HG02852 (cell line): ENCODE results near the gene PPIB.
"Not testable (repeated sequence)": the region's sequence is repeated elsewhere in the genome, so short reads cannot be mapped to it uniquely, and the experiment has no call there.

Source experiments
- ATAC-seq: cut with Tn5 transposase; IDR thresholded peaks from one replicate; pipeline ENCODE4 v1.9.1; 2021; ENCODE audit warnings: mild to moderate bottlenecking, moderate library complexity; ENCODE audit not compliant: unreplicated experiment

The PPIB gene

DNA sequence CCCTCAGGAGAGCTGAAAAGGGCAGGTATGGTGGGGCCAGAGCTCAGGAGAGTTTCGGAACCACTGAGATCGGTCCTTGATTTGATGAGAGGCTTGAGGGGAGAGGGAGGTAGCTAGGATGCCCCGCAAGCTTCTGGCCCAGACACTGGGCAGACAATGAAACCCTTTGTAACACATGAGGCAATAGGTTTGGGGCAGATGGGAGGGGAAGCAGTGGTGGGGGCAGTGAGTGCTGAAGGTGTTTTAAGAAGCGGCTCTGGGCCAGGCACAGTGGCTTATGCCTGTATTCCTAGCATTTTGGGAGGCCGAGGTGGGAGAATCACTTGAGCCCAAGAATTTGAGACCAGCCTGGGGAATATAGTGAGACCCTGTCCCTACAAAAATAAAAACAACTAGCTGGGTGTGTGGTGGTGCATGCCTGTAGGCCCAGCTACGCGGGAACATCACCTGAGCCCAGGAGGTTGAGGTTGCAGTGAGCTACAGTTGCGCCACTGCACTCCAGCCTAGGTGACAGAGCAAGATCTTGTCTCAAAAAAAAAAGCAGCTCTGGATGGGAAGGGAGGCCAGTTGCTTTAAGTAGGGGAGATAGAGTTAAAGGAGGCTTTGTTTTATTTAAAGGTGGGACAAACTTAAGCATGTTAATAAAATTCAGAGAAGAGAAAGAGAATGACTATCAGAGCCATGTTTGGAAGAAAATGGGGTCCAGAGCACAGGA lies 20.9 kb downstream of the PPIB start:
- ATAC-seq: no peak

DNA sequence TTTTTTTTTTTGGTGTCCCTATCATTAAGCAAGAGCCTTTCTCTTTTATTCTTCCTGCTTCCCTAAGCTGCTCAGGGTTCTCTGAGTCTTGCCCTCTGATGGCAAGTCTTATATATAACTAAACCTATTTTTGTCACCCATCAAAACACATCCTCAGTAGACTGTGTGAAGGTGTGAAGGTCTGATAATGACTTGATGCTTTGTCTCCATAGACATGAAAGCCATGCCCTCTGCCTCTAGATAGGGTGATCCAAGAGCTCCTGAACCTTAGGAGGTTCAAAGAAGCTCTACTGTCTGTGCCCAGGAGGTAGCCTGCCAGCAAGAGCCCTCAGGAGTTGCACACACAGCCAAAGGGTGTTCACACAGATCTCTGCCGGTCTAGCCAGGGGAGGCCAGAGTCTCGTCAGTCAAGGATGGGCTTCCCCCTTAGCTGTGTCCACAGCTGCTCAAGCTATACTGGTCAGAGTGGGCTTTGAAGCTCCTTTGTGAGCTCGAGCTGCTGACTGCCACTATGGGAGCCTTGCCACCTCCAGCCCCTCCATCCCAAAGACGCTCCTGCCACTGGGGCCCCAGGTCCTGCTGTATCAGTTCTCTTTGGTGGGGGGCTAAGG lies 24.4 kb downstream of the PPIB start:
- no peak for ATAC-seq

GRCh38 chr15:64137226-64137833 lies 25.5 kb downstream of the PPIB start:
- ATAC-seq: no peak

DNA sequence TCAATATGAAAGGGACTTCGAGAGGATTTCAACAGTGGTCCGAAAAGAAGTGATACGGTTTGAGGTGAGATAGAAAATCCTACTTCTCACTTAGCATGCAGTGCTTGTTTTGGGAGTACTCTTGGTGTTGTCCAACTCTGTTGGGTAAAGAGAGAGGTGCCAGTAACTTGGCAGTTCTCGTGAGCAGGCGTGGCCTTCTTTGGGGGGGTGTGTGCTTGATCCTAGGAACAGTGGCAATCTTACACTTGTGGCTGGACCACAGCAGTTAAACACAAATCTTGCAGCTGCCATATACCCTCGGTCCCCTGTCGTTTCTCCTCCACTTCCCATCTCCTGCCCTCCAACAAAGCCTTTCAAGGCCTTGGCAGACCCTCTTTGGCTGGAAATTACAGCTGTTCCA lies 26.5 kb downstream of the PPIB start:
- ATAC-seq: no peak

GRCh38 chr15:64134345-64134829 lies 28.4 kb downstream of the PPIB start:
- no peak for ATAC-seq

GRCh38 chr15:64133623-64134344 lies 29.0 kb downstream of the PPIB start:
- ATAC-seq: no peak

DNA sequence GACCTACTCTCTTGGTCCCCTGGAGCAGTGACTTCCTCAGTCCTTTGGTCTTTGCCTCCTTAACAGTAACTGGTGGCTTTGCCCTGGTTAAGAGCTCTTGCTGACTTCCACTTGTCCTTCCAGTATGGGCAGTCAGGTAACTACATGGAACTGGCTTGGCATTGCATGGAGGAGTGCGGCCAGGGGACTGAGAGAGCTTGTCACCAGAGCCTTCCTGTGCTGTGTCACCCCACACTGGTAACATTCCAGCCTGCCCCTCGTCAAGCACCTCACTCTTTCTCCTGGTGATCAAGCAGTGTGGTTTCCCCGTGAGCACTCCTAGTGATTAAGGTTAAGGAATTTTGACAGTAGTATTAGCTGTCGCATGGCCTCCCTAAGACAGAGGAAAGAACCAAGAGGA lies 30.6 kb downstream of the PPIB start:
- ATAC-seq: no peak

GRCh38 chr15:64131547-64131946 lies 31.3 kb downstream of the PPIB start:
- no peak for ATAC-seq

GRCh38 chr15:64130159-64130558 lies 32.7 kb downstream of the PPIB start:
- no peak for ATAC-seq

- no peak for ATAC-seq
Observed at GRCh38 chr15:64127521-64128270, 35.1 kb downstream of the PPIB start.

GRCh38 chr15:64125978-64126377 lies 36.8 kb downstream of the PPIB start:
- no peak for ATAC-seq

DNA sequence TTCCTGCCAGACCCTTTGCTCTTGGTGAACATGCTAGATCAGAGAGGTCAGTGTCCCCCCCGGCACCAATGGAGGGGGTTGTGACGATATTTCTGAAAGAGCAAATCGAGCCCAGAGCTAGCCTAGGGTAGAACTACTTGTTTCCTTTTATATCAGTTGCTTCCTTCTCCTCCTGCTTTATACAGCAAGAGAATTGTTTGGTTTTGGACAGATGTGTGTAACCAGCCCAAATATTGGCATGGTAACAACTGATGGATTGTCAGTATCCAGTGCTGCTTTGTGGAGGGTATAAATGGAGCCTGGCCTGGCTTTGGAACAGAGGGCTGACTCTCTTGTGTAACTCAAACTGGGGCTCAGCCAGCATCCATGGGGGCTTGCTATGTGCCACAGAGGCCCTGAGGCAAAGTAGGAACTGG lies 39.9 kb downstream of the PPIB start:
- ATAC-seq: no peak

DNA sequence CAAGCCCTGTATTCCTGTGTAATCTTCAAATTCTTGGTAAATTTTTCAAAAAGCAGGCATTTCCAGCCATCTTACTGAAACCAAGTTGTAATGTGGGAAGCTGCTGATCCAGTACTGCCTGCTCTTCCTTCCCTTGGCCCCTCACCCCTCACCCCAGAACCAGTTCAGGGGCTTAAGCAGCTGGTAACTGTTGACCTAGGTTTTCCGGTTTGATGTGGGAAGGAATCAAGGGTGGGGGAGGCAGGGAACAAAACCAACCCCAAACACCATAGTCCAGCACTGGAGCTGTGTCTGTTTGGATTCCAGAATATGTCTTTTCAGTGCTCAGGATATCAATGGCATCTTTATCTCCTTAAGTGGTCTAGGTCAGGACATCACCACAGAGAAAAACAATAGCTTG lies 40.4 kb downstream of the PPIB start:
- ATAC-seq: no peak

GRCh38 chr15:64121614-64122013 lies 41.2 kb downstream of the PPIB start:
- no peak for ATAC-seq

DNA sequence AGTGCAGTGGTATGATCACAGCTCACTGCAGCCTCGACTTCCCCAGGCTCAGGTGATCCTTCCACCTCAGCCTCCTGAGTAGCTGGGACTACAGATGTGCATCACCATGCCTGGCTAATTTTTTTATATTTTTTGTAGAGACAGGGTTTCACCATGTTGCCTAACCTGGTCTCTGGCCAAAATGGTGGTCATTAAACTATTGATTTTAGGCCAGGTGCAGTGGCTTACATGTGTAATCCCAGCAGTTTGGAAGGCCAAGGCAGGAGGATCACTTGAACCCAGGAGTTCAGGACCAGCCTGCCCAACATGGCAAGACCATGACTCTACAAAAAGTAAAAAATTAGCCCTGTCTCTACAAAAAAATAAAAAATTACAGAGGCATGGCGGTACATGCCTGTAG lies 42.5 kb downstream of the PPIB start:
- ATAC-seq: not testable (repeated sequence)

- no peak for ATAC-seq
Observed at GRCh38 chr15:64117759-64118487, 44.9 kb downstream of the PPIB start.

GRCh38 chr15:64112904-64113303 lies 49.9 kb downstream of the PPIB start:
- no peak for ATAC-seq

GRCh38 chr15:64112073-64112772 lies 50.6 kb downstream of the PPIB start:
- ATAC-seq: no peak

DNA sequence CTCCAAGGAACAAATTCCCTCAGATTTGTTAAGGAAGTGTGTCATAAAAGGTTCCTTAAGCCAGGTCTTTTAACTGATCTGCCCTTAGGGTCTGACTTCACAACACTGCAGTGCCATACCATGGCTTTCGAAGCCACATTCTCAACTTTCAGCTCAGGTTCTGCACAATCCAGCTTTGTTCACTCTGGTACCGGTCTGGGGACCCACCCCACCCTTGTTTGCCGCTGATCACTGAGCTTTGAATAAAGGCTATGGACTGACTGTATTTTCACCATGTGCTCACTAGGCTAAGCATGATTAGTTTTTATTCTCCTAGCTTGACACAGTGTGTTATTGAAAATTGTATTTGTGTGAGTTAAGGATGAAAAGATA lies 51.2 kb downstream of the PPIB start:
- ATAC-seq: no peak
